Measurements from ENCODE around the gene VCX3A.
"Not testable (repeated sequence)": the region's sequence is repeated elsewhere in the genome, so short reads cannot be mapped to it uniquely, and the experiment has no call there.

VCX3A gene

DNA sequence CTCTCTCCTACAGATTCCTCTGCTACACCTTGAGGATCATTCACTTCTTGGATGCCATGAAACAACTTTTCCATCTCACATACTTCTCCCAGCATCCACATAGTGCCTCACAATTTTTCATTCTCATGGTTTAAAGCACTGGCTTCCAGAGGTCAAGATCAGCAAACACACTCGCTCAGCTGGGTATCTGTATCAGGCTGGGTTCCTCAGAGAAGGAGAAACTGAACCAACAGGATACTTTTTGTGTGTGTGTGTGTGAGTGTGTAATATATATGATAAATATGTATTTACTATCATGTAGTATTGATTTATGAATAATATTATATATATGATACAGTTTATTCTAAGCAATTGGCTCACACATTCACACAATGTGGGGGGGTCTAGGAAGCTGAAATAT, at the start of gene VCX3A:
VCX3A (minus strand) TSS at position 101 of the 400 bp plus-strand sequence. CDS start 621 bp downstream, outside the sequence.
- DNase-seq = not testable (repeated sequence)

- no peak for DNase-seq
These were observed 39.8 kb upstream of the VCX3A start for GRCh38 chrX:6574762-6575161.

GRCh38 chrX:6568031-6568430, 33.1 kb upstream of the VCX3A start:
- DNase-seq = no peak

GRCh38 chrX:6558979-6559378, 24.1 kb upstream of the VCX3A start:
- DNase-seq = no peak

DNA sequence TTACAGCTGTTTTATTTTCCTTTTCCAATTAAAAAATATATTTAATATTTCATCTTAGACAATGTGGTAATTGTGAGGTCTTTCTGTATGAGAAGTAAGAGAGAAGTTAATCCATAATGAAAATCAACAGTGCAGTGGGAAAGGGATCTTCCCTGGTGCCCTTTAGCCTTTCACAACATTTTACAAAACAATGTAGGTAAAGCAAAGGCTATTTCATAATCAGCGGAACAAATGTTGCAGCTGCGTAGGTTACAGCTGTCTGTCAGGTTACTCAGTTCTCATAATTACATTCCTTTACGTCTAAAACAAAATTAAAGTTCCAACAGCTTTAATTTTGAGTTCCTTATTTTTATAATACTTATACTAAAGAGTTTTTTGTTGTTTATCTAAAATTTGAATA, 22.8 kb upstream of the VCX3A start:
- DNase-seq = no peak

- no peak for DNase-seq
These were observed 16.1 kb upstream of the VCX3A start for GRCh38 chrX:6550999-6551398.

DNA sequence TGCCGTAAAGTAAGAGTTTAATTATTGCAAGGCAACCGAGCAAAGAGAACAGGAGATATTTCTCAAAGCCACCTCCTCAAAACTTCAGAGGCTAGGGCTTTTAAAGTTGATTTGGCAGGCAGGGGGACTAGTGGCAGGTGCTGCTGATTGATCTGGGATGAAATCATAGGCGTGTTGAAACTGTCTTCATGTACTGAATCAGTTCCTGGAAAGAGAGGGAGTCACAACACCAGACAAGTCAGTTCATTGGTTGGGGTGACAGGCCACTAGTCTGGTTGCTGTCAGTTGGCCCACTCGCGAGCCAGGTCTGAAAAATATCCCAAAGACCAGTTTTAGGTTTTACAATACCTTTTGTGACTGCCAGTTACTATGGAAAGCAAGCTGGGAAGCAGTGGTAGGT, 10.8 kb upstream of the VCX3A start:
- DNase-seq = no peak

DNA sequence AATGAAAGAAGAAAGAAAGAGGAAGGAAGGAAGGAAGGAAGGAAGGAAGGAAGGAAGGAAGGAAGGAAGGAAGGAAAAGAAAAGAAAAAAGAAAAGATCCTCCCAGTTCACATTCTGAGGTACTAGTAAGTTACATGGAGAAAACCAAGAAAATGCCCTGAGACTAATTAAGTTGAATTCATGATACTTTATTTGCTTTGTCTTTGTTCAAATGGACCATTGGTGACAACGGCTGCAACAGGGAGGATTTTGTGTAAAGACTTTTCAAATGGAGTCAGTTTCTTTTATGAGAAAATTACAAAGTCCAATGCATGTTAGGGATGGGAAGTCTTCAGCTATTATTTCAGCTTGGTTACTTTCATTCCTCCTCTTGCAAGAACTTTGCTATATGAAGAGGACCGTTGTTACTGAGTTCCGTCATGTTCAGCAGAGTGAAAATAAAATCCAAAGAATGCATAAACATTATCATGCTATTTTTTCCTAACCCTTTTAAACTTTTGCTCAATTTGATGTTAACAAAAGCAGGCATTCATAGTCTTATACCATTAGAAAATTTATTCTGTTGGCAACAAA, 8.3 kb downstream of the VCX3A start:
- no peak for DNase-seq

DNA sequence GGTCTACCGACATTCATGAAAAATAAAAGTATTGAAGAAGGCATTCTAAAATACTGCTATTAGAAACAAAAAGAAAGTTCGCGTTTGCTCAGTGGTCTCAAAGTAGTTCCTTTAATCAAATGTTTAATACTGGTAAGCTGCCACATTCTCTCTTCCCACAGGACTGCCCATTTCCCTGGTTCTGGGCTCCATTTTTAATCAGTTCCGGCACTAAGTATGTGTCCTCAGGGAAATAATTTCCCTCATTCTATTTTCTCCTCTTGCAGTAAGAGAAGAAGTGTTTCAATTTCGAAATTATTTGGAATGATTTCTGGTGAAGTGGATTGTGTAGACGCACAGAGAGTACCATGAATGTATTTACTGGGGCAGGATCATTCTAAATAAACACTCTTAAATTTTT, 17.5 kb downstream of the VCX3A start:
- no peak for DNase-seq

- no peak for DNase-seq
These were observed 28.5 kb downstream of the VCX3A start for GRCh38 chrX:6506444-6506843.

DNA sequence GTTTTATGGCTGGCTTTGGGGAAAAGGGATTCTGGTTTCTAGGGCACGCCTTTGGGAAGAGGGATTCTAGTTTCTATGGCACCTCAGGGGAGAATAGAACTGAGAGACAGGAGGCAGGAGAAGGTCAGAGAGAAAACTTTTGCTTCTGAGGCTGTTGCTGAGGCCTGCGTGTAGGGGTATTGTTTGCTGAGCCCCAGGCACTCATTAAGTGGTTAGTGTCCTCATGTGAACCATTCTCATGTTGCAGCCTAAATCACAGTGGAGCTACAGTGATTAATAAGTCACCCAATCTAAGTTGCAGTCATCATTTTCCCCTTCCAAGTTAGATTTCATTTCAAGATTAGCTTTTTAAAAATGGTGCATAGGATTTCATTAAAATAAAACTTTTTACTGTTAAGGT, 29.0 kb downstream of the VCX3A start:
- no peak for DNase-seq

DNA sequence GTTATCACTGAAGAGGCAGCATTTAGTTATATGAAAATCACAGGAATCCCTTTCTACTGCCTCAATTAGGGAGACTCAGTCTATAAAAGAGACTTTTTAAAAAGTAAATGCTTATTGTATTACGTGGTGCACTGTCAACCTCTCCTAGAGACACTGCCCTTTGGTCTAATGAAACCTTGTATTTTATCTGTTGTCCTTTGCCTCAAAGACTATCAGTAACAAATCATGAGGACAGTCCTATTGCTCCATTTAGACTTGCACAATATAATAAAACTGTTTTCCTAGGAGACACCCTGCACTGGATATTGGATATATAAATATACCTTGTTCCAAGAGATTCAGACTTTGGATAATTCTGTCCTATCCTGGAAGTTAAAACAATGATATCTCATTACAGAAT, 34.2 kb downstream of the VCX3A start:
- no peak for DNase-seq

GRCh38 chrX:6498324-6498723, 36.6 kb downstream of the VCX3A start:
- no peak for DNase-seq
